ENCODE results near the gene ANKS1B.

GRCh38 chr12:99549196-99549595 is 435.5 kb downstream of the ANKS1B start:
- TF ChIP-seq, protein P1, sequence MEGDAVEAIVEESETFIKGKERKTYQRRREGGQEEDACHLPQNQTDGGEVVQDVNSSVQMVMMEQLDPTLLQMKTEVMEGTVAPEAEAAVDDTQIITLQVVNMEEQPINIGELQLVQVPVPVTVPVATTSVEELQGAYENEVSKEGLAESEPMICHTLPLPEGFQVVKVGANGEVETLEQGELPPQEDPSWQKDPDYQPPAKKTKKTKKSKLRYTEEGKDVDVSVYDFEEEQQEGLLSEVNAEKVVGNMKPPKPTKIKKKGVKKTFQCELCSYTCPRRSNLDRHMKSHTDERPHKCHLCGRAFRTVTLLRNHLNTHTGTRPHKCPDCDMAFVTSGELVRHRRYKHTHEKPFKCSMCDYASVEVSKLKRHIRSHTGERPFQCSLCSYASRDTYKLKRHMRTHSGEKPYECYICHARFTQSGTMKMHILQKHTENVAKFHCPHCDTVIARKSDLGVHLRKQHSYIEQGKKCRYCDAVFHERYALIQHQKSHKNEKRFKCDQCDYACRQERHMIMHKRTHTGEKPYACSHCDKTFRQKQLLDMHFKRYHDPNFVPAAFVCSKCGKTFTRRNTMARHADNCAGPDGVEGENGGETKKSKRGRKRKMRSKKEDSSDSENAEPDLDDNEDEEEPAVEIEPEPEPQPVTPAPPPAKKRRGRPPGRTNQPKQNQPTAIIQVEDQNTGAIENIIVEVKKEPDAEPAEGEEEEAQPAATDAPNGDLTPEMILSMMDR (tag by site-specific recombination; IDR thresholded peaks at IDR 0.05), result no peak
- TF ChIP-seq ZNF488 (tag by site-specific recombination; IDR thresholded peaks at IDR 0.05), result no peak
- no peak for TF ChIP-seq ZNF174 (tag by site-specific recombination; IDR thresholded peaks at IDR 0.05)
- TF ChIP-seq REST (tag by site-specific recombination; IDR thresholded peaks at IDR 0.05), result no peak

All from HEK293 (cell line).